ENCODE data around the gene LRMDA. TPM values are rescaled to one million over a fixed set of nuclear protein-coding genes. Genes with fewer than 3 reads are reported as not detected.
"Not testable (repeated sequence)": the region's sequence is repeated elsewhere in the genome, so short reads cannot be mapped to it uniquely, and the experiment has no call there.

Gene LRMDA
- polyA plus RNA-seq, 3 donors = 39.8 to 59.6 (median 56.4) TPM

GRCh38 chr10:75605096-75605495 is 173.7 kb downstream of the LRMDA start:
- no peaks in the 10 kb centered on the region for H3K9me3 Mint-ChIP-seq
- no peak overlapping the region for H3K4me3 Mint-ChIP-seq
- intact Hi-C loops (cut with micrococcal nuclease) = no loop called here
- TF ChIP-seq CTCF (IDR thresholded peaks at IDR 0.05) = no peak
- no CpG with 5 or more reads among the region's 4 CpGs for WGBS (ENCODE audit: insufficient coverage)
- no peak overlapping the region for H3K4me2 ChIP-seq (replicated peaks; ENCODE audit: extremely low read depth, low read length, poor library complexity, severe bottlenecking)
- no peaks in the 10 kb centered on the region for H3K36me3 ChIP-seq (replicated peaks in 1 of 2; ENCODE audit: control insufficient read depth in 1 of 2, insufficient read depth in 2 of 2, low read length in 2 of 2)
- H3K27ac ChIP-seq (ENCODE audit: low read depth in 1 of 2, low read length in 2 of 2) = no peak overlapping the region
- no peaks in the 10 kb centered on the region for H3K27me3 Mint-ChIP-seq (ENCODE audit: low read depth in 3 of 3)
- peaks cover 3 to 10% of the 10 kb centered on the region in 2 donors for H3K36me3 Mint-ChIP-seq
- H3K9me3 ChIP-seq (replicated peaks in 1 of 2; ENCODE audit: control insufficient read depth in 1 of 2, insufficient read depth in 1 of 2, low read length in 2 of 2) = no peaks in the 10 kb centered on the region
- peaks cover 6 to 9% of the 10 kb centered on the region in 2 donors for H3K4me1 ChIP-seq (ENCODE audit: control insufficient read depth in 1 of 2, insufficient read depth in 2 of 2, low read length in 2 of 2)
- H3K4me3 ChIP-seq (replicated peaks in 1 of 3; ENCODE audit: low read depth in 2 of 3, low read length in 3 of 3) = no peak overlapping the region
- H3K4me1 Mint-ChIP-seq = peaks cover 12% of the 10 kb centered on the region
- no peaks in the 10 kb centered on the region for H3K27me3 ChIP-seq (ENCODE audit: control insufficient read depth in 2 of 2, insufficient read depth in 2 of 2, low read length in 2 of 2)
- H3K9ac ChIP-seq (ENCODE audit: insufficient read depth, low read length, poor library complexity, severe bottlenecking) = no peak overlapping the region
- no peak overlapping the region for H2AFZ ChIP-seq (ENCODE audit: insufficient read depth, low read depth, low read length, poor library complexity, severe bottlenecking)
- no peak overlapping the region for H3K27ac Mint-ChIP-seq
- H3K79me2 ChIP-seq (ENCODE audit: insufficient read depth, low read length) = peaks cover 35% of the 10 kb centered on the region
- DNase-seq = no peak
- no peaks in the 10 kb centered on the region for H4K20me1 ChIP-seq (ENCODE audit: insufficient read depth, low read length)

- H3K27me3 Mint-ChIP-seq (ENCODE audit: low read depth in 3 of 3); H3K9ac ChIP-seq (ENCODE audit: insufficient read depth, low read length, poor library complexity, severe bottlenecking); intact Hi-C loops (cut with micrococcal nuclease); H4K20me1 ChIP-seq (ENCODE audit: insufficient read depth, low read length); H3K4me3 ChIP-seq (replicated peaks in 1 of 3; ENCODE audit: low read depth in 2 of 3, low read length in 3 of 3); H3K4me2 ChIP-seq (replicated peaks; ENCODE audit: extremely low read depth, low read length, poor library complexity, severe bottlenecking); H3K9me3 ChIP-seq (replicated peaks in 1 of 2; ENCODE audit: control insufficient read depth in 1 of 2, insufficient read depth in 1 of 2, low read length in 2 of 2); H2AFZ ChIP-seq (ENCODE audit: insufficient read depth, low read depth, low read length, poor library complexity, severe bottlenecking); H3K9me3 Mint-ChIP-seq; H3K27me3 ChIP-seq (ENCODE audit: control insufficient read depth in 2 of 2, insufficient read depth in 2 of 2, low read length in 2 of 2); DNase-seq; H3K27ac ChIP-seq (ENCODE audit: low read depth in 1 of 2, low read length in 2 of 2); H3K36me3 ChIP-seq (replicated peaks in 1 of 2; ENCODE audit: control insufficient read depth in 1 of 2, insufficient read depth in 2 of 2, low read length in 2 of 2); H3K27ac Mint-ChIP-seq; H3K4me3 Mint-ChIP-seq: not testable (repeated sequence)
- 90% methylated on average over 3 of the region's 6 CpGs for WGBS (ENCODE audit: insufficient coverage)
- peaks cover 41% of the 10 kb centered on the region for H3K79me2 ChIP-seq (ENCODE audit: insufficient read depth, low read length)
- peaks cover 3 to 10% of the 10 kb centered on the region in 2 donors for H3K36me3 Mint-ChIP-seq
- H3K4me1 ChIP-seq (ENCODE audit: control insufficient read depth in 1 of 2, insufficient read depth in 2 of 2, low read length in 2 of 2) = peaks cover 13 to 16% of the 10 kb centered on the region in 2 donors
- H3K4me1 Mint-ChIP-seq = peaks cover 19% of the 10 kb centered on the region
Measured at GRCh38 chr10:75605795-75606194, 174.4 kb downstream of the LRMDA start.

Data from CD14-positive monocyte (primary cell).